PC-9 (cell line): Measurements from ENCODE around the gene ADAMTS15.

ENCODE experiments used
- EZH2 ChIP-seq: fragments of 200-600 bp; sonication (generic); IDR thresholded peaks from 2 replicates; pipeline ENCODE4 v1.8.0; 2017; ENCODE audit warnings: antibody characterized with exemption, low read depth
- TF ChIP-seq, protein P1 (sequence below): fragments of 200-600 bp; sonication (generic); conservative IDR thresholded peaks from 2 replicates; pipeline ENCODE4 v1.6.1; 2017; ENCODE audit warnings: mixed run types, antibody characterized with exemption, mild to moderate bottlenecking, moderate library complexity

DNA sequence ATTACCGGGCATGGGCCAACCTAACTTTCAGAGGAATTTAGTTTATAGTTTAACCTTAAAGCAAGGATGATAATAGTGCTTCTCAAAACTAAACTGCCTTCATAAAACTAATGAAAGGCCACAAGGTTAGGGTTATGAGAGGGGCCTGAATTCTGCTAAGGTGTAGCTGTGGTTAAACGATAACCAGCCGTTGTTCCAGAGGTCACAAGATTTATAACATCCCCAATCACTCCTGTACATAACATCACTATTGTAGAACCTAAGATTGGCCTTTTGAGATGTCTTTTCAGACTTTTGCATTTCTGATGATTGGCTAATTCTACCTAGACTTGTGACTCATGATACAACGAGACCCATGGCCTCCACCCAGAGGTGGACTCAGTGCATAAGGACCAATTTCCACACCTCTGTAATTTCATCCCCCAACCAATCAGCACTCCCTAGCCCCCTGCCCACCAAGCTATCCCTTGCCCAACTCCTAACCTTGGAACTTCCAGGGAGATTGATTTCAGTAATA, 69.8 kb downstream of the ADAMTS15 start:
- TF ChIP-seq, protein P1, sequence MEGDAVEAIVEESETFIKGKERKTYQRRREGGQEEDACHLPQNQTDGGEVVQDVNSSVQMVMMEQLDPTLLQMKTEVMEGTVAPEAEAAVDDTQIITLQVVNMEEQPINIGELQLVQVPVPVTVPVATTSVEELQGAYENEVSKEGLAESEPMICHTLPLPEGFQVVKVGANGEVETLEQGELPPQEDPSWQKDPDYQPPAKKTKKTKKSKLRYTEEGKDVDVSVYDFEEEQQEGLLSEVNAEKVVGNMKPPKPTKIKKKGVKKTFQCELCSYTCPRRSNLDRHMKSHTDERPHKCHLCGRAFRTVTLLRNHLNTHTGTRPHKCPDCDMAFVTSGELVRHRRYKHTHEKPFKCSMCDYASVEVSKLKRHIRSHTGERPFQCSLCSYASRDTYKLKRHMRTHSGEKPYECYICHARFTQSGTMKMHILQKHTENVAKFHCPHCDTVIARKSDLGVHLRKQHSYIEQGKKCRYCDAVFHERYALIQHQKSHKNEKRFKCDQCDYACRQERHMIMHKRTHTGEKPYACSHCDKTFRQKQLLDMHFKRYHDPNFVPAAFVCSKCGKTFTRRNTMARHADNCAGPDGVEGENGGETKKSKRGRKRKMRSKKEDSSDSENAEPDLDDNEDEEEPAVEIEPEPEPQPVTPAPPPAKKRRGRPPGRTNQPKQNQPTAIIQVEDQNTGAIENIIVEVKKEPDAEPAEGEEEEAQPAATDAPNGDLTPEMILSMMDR, result no peak
- no peak for TF ChIP-seq EZH2
